GM12878 (cell line): ENCODE data around the gene NAALADL1. TPM values are rescaled to one million over a fixed set of nuclear protein-coding genes. Genes with fewer than 3 reads are reported as not detected.

Experiments
- ASH2L ChIP-seq: fragments of 300-600, 200-600 bp; sonication (generic); IDR thresholded peaks from 2 replicates; pipeline ENCODE4 v1.6.1; 2017; ENCODE audit warnings: low read depth, mild to moderate bottlenecking, borderline replicate concordance
- ATF3 ChIP-seq: IDR thresholded peaks from 2 replicates; pipeline ENCODE4 v1.6.1; 2011; ENCODE audit warnings: low read depth, mild to moderate bottlenecking, low read length, moderate library complexity, borderline replicate concordance; ENCODE audit errors: extremely low read depth
- CBFB ChIP-seq: IDR thresholded peaks from 2 replicates; pipeline ENCODE4 v1.6.1; 2016; ENCODE audit warnings: antibody characterized with exemption, low read depth
- E4F1 ChIP-seq: fragments of 450-650 bp; IDR thresholded peaks from 2 replicates; pipeline ENCODE4 v1.6.1; 2018; ENCODE audit warnings: borderline replicate concordance, mild to moderate bottlenecking; ENCODE audit not compliant: partially characterized antibody
- FOXM1 ChIP-seq: IDR thresholded peaks from 2 replicates; pipeline ENCODE4 v1.6.1; 2012; ENCODE audit warnings: low read depth, mild to moderate bottlenecking, inconsistent platforms, low read length, moderate library complexity
- IKZF2 ChIP-seq, 2 experiments: fragments of 450-650 bp; IDR thresholded peaks; 2 replicates each; pipeline ENCODE4 v1.6.1; 2017; ENCODE audit warnings: mild to moderate bottlenecking in 2 of 2, moderate library complexity in 2 of 2
- JUNB ChIP-seq: IDR thresholded peaks from 2 replicates; pipeline ENCODE4 v1.6.1; 2016; ENCODE audit warnings: antibody characterized with exemption, mild to moderate bottlenecking
- LARP7 ChIP-seq: fragments of 450-650 bp; IDR thresholded peaks from 2 replicates; pipeline ENCODE4 v1.6.1; 2017; ENCODE audit warnings: mild to moderate bottlenecking
- NFYA ChIP-seq: IDR thresholded peaks from 2 replicates; pipeline ENCODE4 v1.6.1; 2011; ENCODE audit warnings: low read depth, mild to moderate bottlenecking, low read length, improper control_type of control experiment, borderline replicate concordance
- NR2C2 ChIP-seq: IDR thresholded peaks from 2 replicates; pipeline ENCODE4 v1.6.1; 2011; ENCODE audit warnings: borderline replicate concordance, low read depth; ENCODE audit not compliant: control insufficient read depth, insufficient read length
- POU2F2 ChIP-seq: IDR thresholded peaks from 3 replicates; pipeline ENCODE4 v1.6.1; 2011; ENCODE audit warnings: low read depth, mild to moderate bottlenecking, low read length, borderline replicate concordance
- RAD21 ChIP-seq: IDR thresholded peaks from 2 replicates; pipeline ENCODE4 v1.6.1; 2011; ENCODE audit warnings: mild to moderate bottlenecking, low read depth, low read length, moderate library complexity; ENCODE audit not compliant: insufficient read depth
- SIN3A ChIP-seq: IDR thresholded peaks from 2 replicates; pipeline ENCODE4 v1.6.1; 2012; ENCODE audit warnings: low read depth, low read length, improper control_type of control experiment
- SIX5 ChIP-seq: IDR thresholded peaks from 2 replicates; pipeline ENCODE4 v1.6.1; 2011; ENCODE audit warnings: mild to moderate bottlenecking, low read depth, low read length, moderate library complexity; ENCODE audit not compliant: severe bottlenecking
- SMARCA5 ChIP-seq: fragments of 450-650 bp; IDR thresholded peaks from 2 replicates; pipeline ENCODE4 v1.6.1; 2017; ENCODE audit warnings: mild to moderate bottlenecking
- SMC3 ChIP-seq: IDR thresholded peaks from 2 replicates; pipeline ENCODE4 v1.6.1; 2011; ENCODE audit warnings: low read length, improper control_type of control experiment, borderline replicate concordance
- SP1 ChIP-seq: IDR thresholded peaks from one replicate; pipeline ENCODE4 v1.6.1; 2011; ENCODE audit warnings: low read depth, low read length
- SUPT20H ChIP-seq: IDR thresholded peaks from 2 replicates; pipeline ENCODE4 v1.6.1; 2011; ENCODE audit warnings: low read depth, mild to moderate bottlenecking, low read length, moderate library complexity, borderline replicate concordance; ENCODE audit not compliant: control insufficient read depth
- YBX1 ChIP-seq: fragments of 450-650 bp; IDR thresholded peaks from 2 replicates; pipeline ENCODE4 v1.6.1; 2016; ENCODE audit warnings: antibody characterized with exemption
- ZNF687 ChIP-seq: fragments of 450-650 bp; IDR thresholded peaks from 2 replicates; pipeline ENCODE4 v1.6.1; 2017; ENCODE audit warnings: mild to moderate bottlenecking, moderate library complexity
- polyA plus RNA-seq, 11 experiments: library from polyadenylated mRNA; depleted of rRNA in 4 of 11; unstranded in 6 of 11; stranded (reverse) in 5 of 11; fragments of >200 nt; fragmentation: Nextera tagmentation in 4 of 11; fragmentation: Illumina TruSeq in 1 of 11; extraction: Ambion mirVana in 4 of 11; extraction: Trizol in 1 of 11; gene quantifications; 1 replicate in 1 of 11; 2 replicates in 10 of 11; pipeline versions ENCODE4 v1.2.1 to v1.2.3, GENCODE V29; 2011 to 2016; ENCODE audit warnings: inconsistent platforms in 2 of 11, missing spikeins in 2 of 11, low read depth in 1 of 11
- total RNA-seq, 4 experiments: library from RNA; depleted of rRNA in 3 of 4; stranded (reverse); fragments of >200 nt in 3 of 4; fragmentation: Illumina TruSeq in 1 of 4; extraction: Trizol in 1 of 4; gene quantifications; 2 replicates each; pipeline versions ENCODE4 v1.2.1 to v1.2.3, GENCODE V29; 2013 to 2021

NAALADL1 gene
- total and polyA plus RNA-seq, 10 of the 15 experiments (the other 5 are each of a cell fraction or from before 2014, with no cell fraction given) = 0.77 to 5.5 (median 1.5) TPM

- TF ChIP-seq JUNB (peak; percentile 99), ASH2L (no peak), CBFB (peak; percentile 77), SMARCA5 (no peak), FOXM1 (no peak), SUPT20H (peak; percentile 20; the same call in 1 of the 2 replicates), SMC3 (0 out of 2 replicates have a peak, but pooled peaks have one; percentile 4), YBX1 (no peak), ATF3 (no peak), NFYA (no peak), IKZF2 (IDR thresholded peaks at IDR 0.05) (peak; percentile 53 to 61), RAD21 (peak; percentile 28; the same call in 1 of the 2 replicates), LARP7 (peak; percentile 74; the same call in 1 of the 2 replicates), SIX5 (peak; percentile 9), E4F1 (peak; percentile 96), NR2C2 (no peak), SP1 (peak; percentile 95), ZNF687 (peak; percentile 77), POU2F2 (no peak), SIN3A (peak; percentile 87; the same call in 1 of the 2 replicates)
These were observed 30.9 kb downstream of the NAALADL1 start, which contains the start of gene SNX15 (continued) for GRCh38 chr11:65027213-65028067.
